Keratinocyte (primary cell): ENCODE data around the gene NUP160. TPM values are rescaled to one million over a fixed set of nuclear protein-coding genes. Genes with fewer than 3 reads are reported as not detected.
"Not testable (repeated sequence)": the region's sequence is repeated elsewhere in the genome, so short reads cannot be mapped to it uniquely, and the experiment has no call there.

ENCODE experiments used
- DNase-seq: peaks from one replicate; pipeline ENCODE4 v3.0.0-alpha.2; 2011; ENCODE audit warnings: low read depth, missing footprints, low spot score
- FAIRE-seq: peaks from 2 replicates; lab custom pipeline; 2011; peaks lifted over from hg19 to GRCh38; lab: Jason Lieb, UNC
- H2AFZ ChIP-seq: 2 replicates; pipeline ENCODE4 v1.6.0; 2012; ENCODE audit warnings: low read length, control low read depth, inconsistent platforms; ENCODE audit not compliant: control insufficient read depth
- H3K27ac ChIP-seq: 2 replicates; pipeline ENCODE4 v1.5.1; 2011; ENCODE audit warnings: low read length; ENCODE audit not compliant: control insufficient read depth, insufficient read depth
- H3K27me3 ChIP-seq: 3 replicates; pipeline ENCODE4 v1.6.0; 2011; ENCODE audit warnings: low read length; ENCODE audit not compliant: control insufficient read depth, insufficient read depth; ENCODE audit errors: extremely low read depth
- H3K36me3 ChIP-seq, 2 experiments: 2 replicates in 1 of 2; 3 replicates in 1 of 2; pipeline ENCODE4 v1.5.1; 2011; ENCODE audit warnings: low read length in 2 of 2, mild to moderate bottlenecking in 1 of 2; ENCODE audit not compliant: control insufficient read depth in 2 of 2, insufficient read depth in 2 of 2; ENCODE audit errors: extremely low read depth in 1 of 2
- H3K4me1 ChIP-seq: 3 replicates; pipeline ENCODE4 v1.5.1; 2011; ENCODE audit warnings: low read length; ENCODE audit not compliant: control insufficient read depth, insufficient read depth; ENCODE audit errors: extremely low read depth
- H3K4me2 ChIP-seq: 3 replicates; pipeline ENCODE4 v1.6.0; 2011; ENCODE audit warnings: low read depth, low read length; ENCODE audit not compliant: control insufficient read depth, insufficient read depth; ENCODE audit errors: extremely low read depth
- H3K4me3 ChIP-seq, 3 experiments: fragments of 200-600 bp in 1 of 3; sonication (generic) in 1 of 3; 2 replicates in 2 of 3; 3 replicates in 1 of 3; pipeline ENCODE4 v1.5.1; 2011 to 2016; ENCODE audit warnings: low read length in 3 of 3, mild to moderate bottlenecking in 3 of 3, control low read depth in 2 of 3, inconsistent platforms in 1 of 3, low read depth in 1 of 3, mixed read lengths in 1 of 3, mixed run types in 1 of 3, moderate library complexity in 1 of 3; ENCODE audit not compliant: control insufficient read depth in 2 of 3, insufficient read depth in 2 of 3; ENCODE audit errors: extremely low read depth in 1 of 3
- H3K79me2 ChIP-seq: 2 replicates; pipeline ENCODE4 v1.6.0; 2012; ENCODE audit warnings: low read length; ENCODE audit not compliant: control insufficient read depth, insufficient read depth
- H3K9ac ChIP-seq: 3 replicates; pipeline ENCODE4 v1.6.0; 2011; ENCODE audit warnings: low read length; ENCODE audit not compliant: control insufficient read depth, insufficient read depth; ENCODE audit errors: extremely low read depth
- H3K9me1 ChIP-seq: 3 replicates; pipeline ENCODE4 v1.6.0; 2011; ENCODE audit warnings: low read length; ENCODE audit not compliant: control insufficient read depth, insufficient read depth; ENCODE audit errors: extremely low read depth
- H3K9me3 ChIP-seq: 2 replicates; pipeline ENCODE4 v1.5.1; 2012; ENCODE audit warnings: low read depth, low read length; ENCODE audit not compliant: control insufficient read depth
- H4K20me1 ChIP-seq: 3 replicates; pipeline ENCODE4 v1.6.0; 2011; ENCODE audit warnings: low read length; ENCODE audit not compliant: control insufficient read depth, insufficient read depth; ENCODE audit errors: extremely low read depth
- EZH2 ChIP-seq: IDR thresholded peaks from one replicate; pipeline ENCODE4 v1.6.1; 2012; ENCODE audit warnings: inconsistent platforms, mild to moderate bottlenecking, low read length, moderate library complexity
- dilution Hi-C: fragments of 300-500 bp; cut with MboI; formaldehyde crosslinking; loops from one replicate; pipeline ENCODE4 v1.7.0; 2020; ENCODE audit warnings: low sequenced_read_pairs; ENCODE audit not compliant: extremely low pct_ligation_motif_present
- polyA plus RNA-seq, 5 experiments: library from polyadenylated mRNA; depleted of rRNA in 3 of 5; stranded (reverse) in 3 of 5; stranded (forward) in 1 of 5; unstranded in 1 of 5; fragments of >200 nt; gene quantifications; 1 replicate in 1 of 5; 2 replicates in 3 of 5; 3 replicates in 1 of 5; pipeline versions ENCODE4 v1.2.1 to v1.2.3, GENCODE V29; 2011 to 2012; ENCODE audit warnings: missing spikeins in 2 of 5, low read depth in 1 of 5, low replicate concordance in 1 of 5
- TF ChIP-seq, protein P1 (sequence below), 3 experiments: IDR thresholded peaks in 1 of 3; conservative IDR thresholded peaks in 1 of 3; optimal IDR thresholded peaks in 1 of 3; 2 replicates in 2 of 3; 3 replicates in 1 of 3; pipeline versions ENCODE3 to v1.5.1; 2011; ENCODE audit warnings: low read length in 3 of 3, mild to moderate bottlenecking in 3 of 3, moderate library complexity in 2 of 3, control low read depth in 1 of 3, inconsistent platforms in 1 of 3; ENCODE audit not compliant: insufficient read depth in 2 of 3; ENCODE audit errors: extremely low read depth in 1 of 3

NUP160 gene
- polyA plus RNA-seq, 1 donor (not counting 4 experiments of a cell fraction or from before 2014, with no cell fraction given) = 26.6 TPM

DNA sequence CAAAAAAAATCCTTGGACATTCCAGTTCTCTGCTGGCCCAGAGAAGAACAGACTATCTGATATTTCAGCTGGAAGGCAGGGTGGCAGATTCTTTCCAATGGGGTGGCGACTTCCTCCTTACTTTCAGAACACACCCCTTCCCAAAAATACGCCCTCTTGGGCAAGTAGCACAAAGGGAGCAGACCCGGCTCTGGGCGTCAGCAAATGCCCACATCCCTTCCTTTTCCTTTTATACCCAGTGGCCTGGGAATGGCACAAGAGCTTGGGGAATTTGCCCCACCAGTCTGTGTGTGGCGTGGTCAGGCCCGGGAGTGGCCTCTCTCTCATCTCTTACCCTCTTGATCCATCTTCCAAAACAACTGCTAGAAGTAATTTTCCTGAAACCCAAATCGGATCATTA, 33.0 kb upstream of the NUP160 start:
- Histone ChIP-seq H3K79me2 (no peaks in the 10 kb centered on the region), H3K9me3 (no peaks in the 10 kb centered on the region), H3K4me1 (no peaks in the 10 kb centered on the region), H3K36me3 (no peaks in the 10 kb centered on the region), H3K9ac (no peak overlapping the region), H4K20me1 (no peaks in the 10 kb centered on the region), H2AFZ (no peak overlapping the region), H3K4me3 (no peak overlapping the region), H3K27me3 (no peaks in the 10 kb centered on the region), H3K4me2 (no peak overlapping the region), H3K27ac (no peak overlapping the region), H3K9me1 (no peaks in the 10 kb centered on the region)
- no peak for TF ChIP-seq EZH2
- TF ChIP-seq, protein P1, sequence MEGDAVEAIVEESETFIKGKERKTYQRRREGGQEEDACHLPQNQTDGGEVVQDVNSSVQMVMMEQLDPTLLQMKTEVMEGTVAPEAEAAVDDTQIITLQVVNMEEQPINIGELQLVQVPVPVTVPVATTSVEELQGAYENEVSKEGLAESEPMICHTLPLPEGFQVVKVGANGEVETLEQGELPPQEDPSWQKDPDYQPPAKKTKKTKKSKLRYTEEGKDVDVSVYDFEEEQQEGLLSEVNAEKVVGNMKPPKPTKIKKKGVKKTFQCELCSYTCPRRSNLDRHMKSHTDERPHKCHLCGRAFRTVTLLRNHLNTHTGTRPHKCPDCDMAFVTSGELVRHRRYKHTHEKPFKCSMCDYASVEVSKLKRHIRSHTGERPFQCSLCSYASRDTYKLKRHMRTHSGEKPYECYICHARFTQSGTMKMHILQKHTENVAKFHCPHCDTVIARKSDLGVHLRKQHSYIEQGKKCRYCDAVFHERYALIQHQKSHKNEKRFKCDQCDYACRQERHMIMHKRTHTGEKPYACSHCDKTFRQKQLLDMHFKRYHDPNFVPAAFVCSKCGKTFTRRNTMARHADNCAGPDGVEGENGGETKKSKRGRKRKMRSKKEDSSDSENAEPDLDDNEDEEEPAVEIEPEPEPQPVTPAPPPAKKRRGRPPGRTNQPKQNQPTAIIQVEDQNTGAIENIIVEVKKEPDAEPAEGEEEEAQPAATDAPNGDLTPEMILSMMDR (optimal IDR thresholded peaks at IDR 0.05 in 1 of 3, IDR thresholded peaks at IDR 0.05 in 1 of 3, conservative IDR thresholded peaks at IDR 0.05 in 1 of 3; ENCODE audit: extremely low read depth in 1 of 3, insufficient read depth in 2 of 3, low read length in 3 of 3) = no peak
- DNase-seq (no peak), FAIRE-seq (no peak)
- dilution Hi-C loops = no loop called here

DNA sequence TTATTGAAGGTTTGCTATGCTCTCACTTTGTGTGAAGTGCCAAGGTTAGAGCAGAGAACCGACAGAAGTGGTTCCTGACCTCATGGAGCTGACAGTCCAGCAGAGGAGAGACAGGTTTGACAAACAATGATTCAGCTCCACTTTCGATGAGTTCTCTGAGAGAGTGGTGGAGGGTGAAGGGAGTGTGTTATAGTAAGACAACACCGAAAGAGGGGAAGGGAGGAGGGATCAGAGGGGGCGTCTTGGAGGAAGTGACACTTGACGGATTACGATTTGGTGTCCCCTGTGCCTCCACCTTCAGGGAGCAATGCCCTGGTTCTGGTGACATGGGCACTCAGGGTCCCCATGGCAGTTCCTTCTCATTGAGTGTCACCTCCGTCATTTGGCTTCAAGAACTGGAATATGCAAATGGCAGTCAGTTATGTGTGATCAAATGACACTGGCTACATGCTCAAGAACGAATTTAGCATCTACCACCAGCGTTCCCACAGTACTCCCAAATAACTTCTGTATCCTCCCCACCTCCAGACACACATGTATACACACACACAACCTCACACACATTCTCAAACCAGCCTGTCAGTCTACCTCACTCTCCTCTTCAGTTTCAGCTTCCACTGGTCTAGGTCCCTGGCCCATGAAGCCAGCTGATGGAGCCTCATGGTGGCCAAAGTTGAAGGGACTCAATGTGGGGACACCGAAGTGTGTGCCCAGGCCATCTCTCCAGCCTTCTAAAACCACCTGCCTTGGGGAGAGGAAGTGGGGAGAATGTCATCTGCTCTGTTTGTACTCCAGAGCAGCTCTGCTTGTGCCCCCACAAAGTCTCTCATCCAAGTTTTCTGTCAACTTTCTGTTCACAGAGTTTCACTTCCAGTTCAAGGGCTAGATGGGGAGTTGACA, 31.4 kb upstream of the NUP160 start:
- TF ChIP-seq, protein P1 (optimal IDR thresholded peaks at IDR 0.05 in 1 of 3, IDR thresholded peaks at IDR 0.05 in 1 of 3, conservative IDR thresholded peaks at IDR 0.05 in 1 of 3; ENCODE audit: extremely low read depth in 1 of 3, insufficient read depth in 2 of 3, low read length in 3 of 3) = no peak
- no peak for TF ChIP-seq EZH2
- no peak overlapping the region for H3K4me2 ChIP-seq
- no peak overlapping the region for H2AFZ ChIP-seq
- H3K9me3 ChIP-seq = no peaks in the 10 kb centered on the region
- no peaks in the 10 kb centered on the region for H4K20me1 ChIP-seq
- no peaks in the 10 kb centered on the region for H3K9me1 ChIP-seq
- no peak overlapping the region for H3K27ac ChIP-seq
- no peak overlapping the region for H3K9ac ChIP-seq
- H3K79me2 ChIP-seq = no peaks in the 10 kb centered on the region
- DNase-seq (no peak), FAIRE-seq (no peak)
- H3K4me3 ChIP-seq = no peak overlapping the region
- dilution Hi-C loops = no loop called here
- H3K36me3 ChIP-seq = no peaks in the 10 kb centered on the region
- H3K27me3 ChIP-seq = no peaks in the 10 kb centered on the region
- H3K4me1 ChIP-seq = no peaks in the 10 kb centered on the region

DNA sequence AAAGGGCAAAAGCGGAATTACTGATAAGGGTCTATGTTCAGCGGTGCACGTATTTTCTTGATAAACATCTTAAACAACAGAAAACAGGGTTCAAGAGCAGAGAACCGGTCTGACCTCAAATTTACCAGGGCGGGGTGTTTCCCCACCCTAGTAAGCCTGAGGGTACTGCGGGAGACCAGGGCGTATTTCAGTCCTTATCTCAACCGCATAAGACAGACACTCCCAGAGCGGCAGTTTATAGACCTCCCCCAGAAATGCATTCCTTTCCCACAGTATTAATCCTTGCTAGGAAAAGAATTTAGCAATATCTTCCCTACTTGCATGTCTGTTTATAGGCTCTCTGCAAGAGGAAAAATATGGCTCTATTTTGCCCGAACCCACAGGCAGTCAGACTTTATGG, 27.7 kb upstream of the NUP160 start:
- H3K9me3 ChIP-seq, H3K9ac ChIP-seq, H3K27ac ChIP-seq, H2AFZ ChIP-seq, H3K4me3 ChIP-seq, H4K20me1 ChIP-seq, H3K79me2 ChIP-seq, dilution Hi-C loops, H3K4me2 ChIP-seq, H3K4me1 ChIP-seq, H3K36me3 ChIP-seq, DNase-seq, H3K9me1 ChIP-seq, H3K27me3 ChIP-seq, FAIRE-seq: not testable (repeated sequence)
